ENCODE results near the gene FN3KRP.
"Not testable (repeated sequence)": the region's sequence is repeated elsewhere in the genome, so short reads cannot be mapped to it uniquely, and the experiment has no call there.

GRCh38 chr17:82744736-82745135, 28.2 kb downstream of the FN3KRP start:
- TF ChIP-seq EZH2 (IDR thresholded peaks at IDR 0.05; ENCODE audit: borderline replicate concordance, low read depth, low read length, severe bottlenecking); POLR2A (IDR thresholded peaks at IDR 0.05; ENCODE audit: low read depth, low read length); JUN (IDR thresholded peaks at IDR 0.05; ENCODE audit: borderline replicate concordance, insufficient read depth, insufficient read length, low read depth); FOS (IDR thresholded peaks at IDR 0.05; ENCODE audit: borderline replicate concordance, insufficient read depth, low read length); POLR2AphosphoS5 (IDR thresholded peaks at IDR 0.05; ENCODE audit: insufficient read depth, low read depth, low read length); MYC (IDR thresholded peaks at IDR 0.05; ENCODE audit: low read depth, low read length): not testable (repeated sequence)
- TF ChIP-seq, protein P1, sequence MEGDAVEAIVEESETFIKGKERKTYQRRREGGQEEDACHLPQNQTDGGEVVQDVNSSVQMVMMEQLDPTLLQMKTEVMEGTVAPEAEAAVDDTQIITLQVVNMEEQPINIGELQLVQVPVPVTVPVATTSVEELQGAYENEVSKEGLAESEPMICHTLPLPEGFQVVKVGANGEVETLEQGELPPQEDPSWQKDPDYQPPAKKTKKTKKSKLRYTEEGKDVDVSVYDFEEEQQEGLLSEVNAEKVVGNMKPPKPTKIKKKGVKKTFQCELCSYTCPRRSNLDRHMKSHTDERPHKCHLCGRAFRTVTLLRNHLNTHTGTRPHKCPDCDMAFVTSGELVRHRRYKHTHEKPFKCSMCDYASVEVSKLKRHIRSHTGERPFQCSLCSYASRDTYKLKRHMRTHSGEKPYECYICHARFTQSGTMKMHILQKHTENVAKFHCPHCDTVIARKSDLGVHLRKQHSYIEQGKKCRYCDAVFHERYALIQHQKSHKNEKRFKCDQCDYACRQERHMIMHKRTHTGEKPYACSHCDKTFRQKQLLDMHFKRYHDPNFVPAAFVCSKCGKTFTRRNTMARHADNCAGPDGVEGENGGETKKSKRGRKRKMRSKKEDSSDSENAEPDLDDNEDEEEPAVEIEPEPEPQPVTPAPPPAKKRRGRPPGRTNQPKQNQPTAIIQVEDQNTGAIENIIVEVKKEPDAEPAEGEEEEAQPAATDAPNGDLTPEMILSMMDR (IDR thresholded peaks at IDR 0.05; ENCODE audit: extremely low read depth in 1 of 2, insufficient read depth in 1 of 2, low read depth in 1 of 2, low read length in 2 of 2), result not testable (repeated sequence)
- TF ChIP-seq, protein P2, sequence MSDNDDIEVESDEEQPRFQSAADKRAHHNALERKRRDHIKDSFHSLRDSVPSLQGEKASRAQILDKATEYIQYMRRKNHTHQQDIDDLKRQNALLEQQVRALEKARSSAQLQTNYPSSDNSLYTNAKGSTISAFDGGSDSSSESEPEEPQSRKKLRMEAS (IDR thresholded peaks at IDR 0.05; ENCODE audit: insufficient read depth, insufficient read length), result not testable (repeated sequence)

Measured in endothelial cell of umbilical vein (primary cell).